ENCODE results near the gene ANXA2.
A peak's percentile ranks its signal among the peaks of the same experiment; 100 is the strongest.
"Not testable (repeated sequence)": the region's sequence is repeated elsewhere in the genome, so short reads cannot be mapped to it uniquely, and the experiment has no call there.

The ANXA2 gene

GRCh38 chr15:60417112-60417511 is 19.3 kb upstream of the ANXA2 start:
- H3K27ac Mint-ChIP-seq: no peak overlapping the region

GRCh38 chr15:60416484-60416883 is 18.7 kb upstream of the ANXA2 start:
- H3K36me3 Mint-ChIP-seq: peaks cover 8% of the 10 kb centered on the region
- H3K27ac Mint-ChIP-seq: no peak overlapping the region
- no peaks in the 10 kb centered on the region for H3K4me1 Mint-ChIP-seq
- no peaks in the 10 kb centered on the region for H3K9me3 Mint-ChIP-seq
- no peaks in the 10 kb centered on the region for H3K27me3 Mint-ChIP-seq
- H3K4me3 Mint-ChIP-seq: no peak overlapping the region

More at GRCh38 chr15:60417112-60417511, 19.3 kb upstream of the ANXA2 start:
- H3K36me3 Mint-ChIP-seq: peaks cover 8% of the 10 kb centered on the region
- no peak overlapping the region for H3K4me3 Mint-ChIP-seq
- no peaks in the 10 kb centered on the region for H3K9me3 Mint-ChIP-seq
- H3K27me3 Mint-ChIP-seq: no peaks in the 10 kb centered on the region
- H3K4me1 Mint-ChIP-seq: no peaks in the 10 kb centered on the region

GRCh38 chr15:60414016-60414682 is 16.4 kb upstream of the ANXA2 start:
- no peaks in the 10 kb centered on the region for H3K9me3 Mint-ChIP-seq
- no peaks in the 10 kb centered on the region for H3K27me3 Mint-ChIP-seq
- H3K27ac Mint-ChIP-seq: no peak overlapping the region
- H3K36me3 Mint-ChIP-seq: no peaks in the 10 kb centered on the region
- no peak overlapping the region for H3K4me3 Mint-ChIP-seq
- no peaks in the 10 kb centered on the region for H3K4me1 Mint-ChIP-seq

GRCh38 chr15:60413231-60413824 is 15.5 kb upstream of the ANXA2 start:
- Mint-ChIP-seq H3K27ac (no peak overlapping the region), H3K27me3 (no peaks in the 10 kb centered on the region), H3K4me1 (peaks cover 5% of the 10 kb centered on the region), H3K9me3 (peaks cover 4% of the 10 kb centered on the region), H3K4me3 (no peak overlapping the region), H3K36me3 (no peaks in the 10 kb centered on the region)

- not testable (repeated sequence) for H3K9me3 Mint-ChIP-seq, H3K27me3 Mint-ChIP-seq, H3K4me3 Mint-ChIP-seq, H3K36me3 Mint-ChIP-seq, H3K4me1 Mint-ChIP-seq, H3K27ac Mint-ChIP-seq
Observed at GRCh38 chr15:60412807-60413206, 15.0 kb upstream of the ANXA2 start.

GRCh38 chr15:60411774-60412425 is 14.1 kb upstream of the ANXA2 start:
- Mint-ChIP-seq H3K27me3 (no peaks in the 10 kb centered on the region), H3K4me1 (peaks cover 9% of the 10 kb centered on the region), H3K27ac (no peak overlapping the region), H3K9me3 (peaks cover 5% of the 10 kb centered on the region), H3K4me3 (no peak overlapping the region), H3K36me3 (no peaks in the 10 kb centered on the region)

GRCh38 chr15:60410350-60410749 is 12.6 kb upstream of the ANXA2 start:
- H3K27me3 Mint-ChIP-seq, H3K4me1 Mint-ChIP-seq, H3K9me3 Mint-ChIP-seq, H3K4me3 Mint-ChIP-seq, H3K27ac Mint-ChIP-seq, H3K36me3 Mint-ChIP-seq: not testable (repeated sequence)

- no peak overlapping the region for H3K4me3 Mint-ChIP-seq
- peaks cover 9% of the 10 kb centered on the region for H3K4me1 Mint-ChIP-seq
- H3K36me3 Mint-ChIP-seq: no peaks in the 10 kb centered on the region
- H3K27me3 Mint-ChIP-seq: no peaks in the 10 kb centered on the region
- peaks cover 5% of the 10 kb centered on the region for H3K9me3 Mint-ChIP-seq
- H3K27ac Mint-ChIP-seq: peak overlapping the region; percentile 44
Observed at GRCh38 chr15:60408463-60408981, 10.7 kb upstream of the ANXA2 start.

GRCh38 chr15:60407415-60407805 is 9.6 kb upstream of the ANXA2 start:
- Mint-ChIP-seq H3K27me3 (no peaks in the 10 kb centered on the region), H3K4me3 (no peak overlapping the region), H3K4me1 (peaks cover 9% of the 10 kb centered on the region), H3K27ac (no peak overlapping the region), H3K36me3 (no peaks in the 10 kb centered on the region), H3K9me3 (peaks cover 5% of the 10 kb centered on the region)

- H3K4me3 Mint-ChIP-seq: no peak overlapping the region
- H3K36me3 Mint-ChIP-seq: no peaks in the 10 kb centered on the region
- peaks cover 5% of the 10 kb centered on the region for H3K9me3 Mint-ChIP-seq
- peaks cover 9% of the 10 kb centered on the region for H3K4me1 Mint-ChIP-seq
- no peaks in the 10 kb centered on the region for H3K27me3 Mint-ChIP-seq
- peak overlapping the region; percentile 14 for H3K27ac Mint-ChIP-seq
Observed at GRCh38 chr15:60406513-60407414, 9.0 kb upstream of the ANXA2 start.

GRCh38 chr15:60405399-60405798 is 7.6 kb upstream of the ANXA2 start:
- Mint-ChIP-seq H3K4me3 (no peak overlapping the region), H3K9me3 (peaks cover 5% of the 10 kb centered on the region), H3K36me3 (no peaks in the 10 kb centered on the region), H3K4me1 (peaks cover 9% of the 10 kb centered on the region), H3K27me3 (no peaks in the 10 kb centered on the region), H3K27ac (no peak overlapping the region)

GRCh38 chr15:60404351-60404750 is 6.6 kb upstream of the ANXA2 start:
- H3K27ac Mint-ChIP-seq, H3K9me3 Mint-ChIP-seq: not testable (repeated sequence)

GRCh38 chr15:60400944-60401343 is 3.2 kb upstream of the ANXA2 start:
- no peak overlapping the region for H3K4me3 Mint-ChIP-seq
- peaks cover 19% of the 10 kb centered on the region for H3K4me1 Mint-ChIP-seq
- H3K9me3 Mint-ChIP-seq: no peaks in the 10 kb centered on the region
- H3K27me3 Mint-ChIP-seq: no peaks in the 10 kb centered on the region
- no peak overlapping the region for H3K27ac Mint-ChIP-seq
- H3K36me3 Mint-ChIP-seq: no peaks in the 10 kb centered on the region

More at GRCh38 chr15:60404351-60404750, 6.6 kb upstream of the ANXA2 start:
- H3K36me3 Mint-ChIP-seq, H3K4me3 Mint-ChIP-seq, H3K27me3 Mint-ChIP-seq: not testable (repeated sequence)
- H3K4me1 Mint-ChIP-seq: peaks cover 11% of the 10 kb centered on the region

- Mint-ChIP-seq H3K36me3 (no peaks in the 10 kb centered on the region), H3K27me3 (no peaks in the 10 kb centered on the region), H3K27ac (no peak overlapping the region), H3K9me3 (no peaks in the 10 kb centered on the region), H3K4me3 (no peak overlapping the region), H3K4me1 (peaks cover 19% of the 10 kb centered on the region)
Observed at GRCh38 chr15:60399931-60400330, 2.1 kb upstream of the ANXA2 start.

GRCh38 chr15:60399246-60399915 is 1.6 kb upstream of the ANXA2 start:
- H3K4me3 Mint-ChIP-seq: peak overlapping the region; percentile 86
- H3K4me1 Mint-ChIP-seq: peaks cover 19% of the 10 kb centered on the region
- H3K9me3 Mint-ChIP-seq: no peaks in the 10 kb centered on the region
- no peaks in the 10 kb centered on the region for H3K27me3 Mint-ChIP-seq
- H3K27ac Mint-ChIP-seq: peak overlapping the region; percentile 87
- H3K36me3 Mint-ChIP-seq: no peaks in the 10 kb centered on the region

Measured in activated naive CD4-positive, alpha-beta T cell treated with anti-CD3 and anti-CD28 coated beads, Interleukin-2, amount 50 U/mL, for 24 hours (primary cell).